Adrenal gland (tissue), 5 donors: ENCODE measurements around the gene BCL3.

ENCODE experiments used
- CTCF ChIP-seq, 6 experiments: fragments of 450-650 bp in 4 of 6; fragments of 200-600 bp in 2 of 6; sonication (generic) in 1 of 6; IDR thresholded peaks; 1 replicate in 5 of 6; 2 replicates in 1 of 6; pipeline versions ENCODE4 v1.5.1 to v1.8.0; 2016 to 2021; ENCODE audit warnings: antibody characterized with exemption in 6 of 6, mild to moderate bottlenecking in 2 of 6, moderate library complexity in 1 of 6
- POLR2A ChIP-seq, 2 donors: fragments of 450-650 bp; IDR thresholded peaks; one replicate each; pipeline ENCODE4 v1.6.1; 2017; ENCODE audit warnings: antibody characterized with exemption in 2 of 2, mild to moderate bottlenecking in 2 of 2, moderate library complexity in 1 of 2
- donor health status: DM: no; HTN: no; CAD: no.

GRCh38 chr19:44731622-44732021 is 16.9 kb upstream of the BCL3 start:
- TF ChIP-seq CTCF (IDR thresholded peaks at IDR 0.05) (no peak), POLR2A (IDR thresholded peaks at IDR 0.05) (no peak)
